HEK293 (cell line): ENCODE measurements around the gene LILRA5.

Source experiments
- CTCF ChIA-PET: fragments of 350-600 bp; formaldehyde crosslinking; extraction: SDS; loops from one replicate; lab custom pipeline; 2021; ENCODE audit warnings: antibody characterized with exemption; lab: Yijun Ruan, JAX
- POLR2A ChIA-PET: fragments of 300-600 bp; formaldehyde crosslinking; extraction: SDS; loops from one replicate; lab custom pipeline; 2020; ENCODE audit warnings: antibody characterized with exemption, inconsistent platforms; lab: Yijun Ruan, JAX
- H3K27ac ChIP-seq: fragments of 200-500 bp; sonication (Bioruptor generic); 2 replicates; pipeline ENCODE4 v1.5.1; 2014; ENCODE audit warnings: low read depth, low read length, control low read depth, inconsistent platforms; ENCODE audit errors: extremely low read depth
- H3K36me3 ChIP-seq, 2 experiments: fragments of 200-500 bp in 1 of 2; sonication (Bioruptor generic) in 1 of 2; 1 replicate in 1 of 2; 2 replicates in 1 of 2; pipeline ENCODE4 v1.5.1; 2014 to 2017; ENCODE audit warnings: inconsistent platforms in 2 of 2, low read length in 2 of 2; ENCODE audit not compliant: control insufficient read depth in 2 of 2, insufficient read depth in 1 of 2
- H3K4me1 ChIP-seq: fragments of 200-500 bp; sonication (Bioruptor generic); 2 replicates; pipeline ENCODE4 v1.5.1; 2014; ENCODE audit warnings: mild to moderate bottlenecking, low read length, inconsistent platforms; ENCODE audit not compliant: control insufficient read depth, insufficient read depth
- H3K4me3 ChIP-seq: 2 replicates; pipeline ENCODE4 v1.5.1; 2011; ENCODE audit warnings: low read depth, mild to moderate bottlenecking, control low read depth, low read length, moderate library complexity
- H3K9me3 ChIP-seq: fragments of 200-500 bp; sonication (Bioruptor generic); 2 replicates; pipeline ENCODE4 v1.5.1; 2014; ENCODE audit warnings: low read depth, low read length, inconsistent platforms; ENCODE audit not compliant: control insufficient read depth, insufficient read depth
- HOXA7 ChIP-seq: sonication (generic); formaldehyde crosslinking; IDR thresholded peaks from 2 replicates; pipeline ENCODE4 v1.8.1; 2022; ENCODE audit warnings: missing genetic modification reagents, borderline replicate concordance
- KLF17 ChIP-seq: fragments of 450-650 bp; formaldehyde crosslinking; IDR thresholded peaks from 2 replicates; pipeline ENCODE4 v1.5.1; 2016; ENCODE audit warnings: missing biosample characterization, missing genetic modification characterization
- PRDM1 ChIP-seq: fragments of 450-650 bp; formaldehyde crosslinking; IDR thresholded peaks from 2 replicates; pipeline ENCODE4; 2016; ENCODE audit warnings: missing biosample characterization, missing genetic modification characterization
- PRDM6 ChIP-seq: fragments of 450-650 bp; formaldehyde crosslinking; IDR thresholded peaks from 2 replicates; pipeline ENCODE4 v1.5.1; 2017; ENCODE audit warnings: missing biosample characterization, missing genetic modification characterization
- ZEB2 ChIP-seq: fragments of 450-650 bp; formaldehyde crosslinking; IDR thresholded peaks from 2 replicates; pipeline ENCODE4 v1.5.1; 2016; ENCODE audit warnings: missing biosample characterization, missing genetic modification characterization
- ZNF2 ChIP-seq: fragments of 450-650 bp; formaldehyde crosslinking; IDR thresholded peaks from 2 replicates; pipeline ENCODE4 v1.5.1; 2016; ENCODE audit warnings: missing biosample characterization, missing genetic modification characterization
- ZNF214 ChIP-seq: fragments of 450-650 bp; formaldehyde crosslinking; IDR thresholded peaks from 2 replicates; pipeline ENCODE4 v1.5.1; 2017; ENCODE audit warnings: missing biosample characterization, mild to moderate bottlenecking, missing genetic modification characterization, borderline replicate concordance
- ZNF302 ChIP-seq: fragments of 450-650 bp; formaldehyde crosslinking; IDR thresholded peaks from 2 replicates; pipeline ENCODE4 v1.5.1; 2016; ENCODE audit warnings: missing biosample characterization, missing genetic modification characterization, low read depth
- ZNF311 ChIP-seq: fragments of 450-650 bp; formaldehyde crosslinking; IDR thresholded peaks from 2 replicates; pipeline ENCODE4 v1.5.1; 2017; ENCODE audit warnings: missing biosample characterization, missing genetic modification characterization, borderline replicate concordance
- ZNF510 ChIP-seq: fragments of 450-650 bp; formaldehyde crosslinking; IDR thresholded peaks from 2 replicates; pipeline ENCODE4 v1.5.1; 2018; ENCODE audit warnings: mild to moderate bottlenecking, missing genetic modification characterization, missing biosample characterization; ENCODE audit not compliant: insufficient replicate concordance
- ZNF521 ChIP-seq: fragments of 450-650 bp; formaldehyde crosslinking; IDR thresholded peaks from 2 replicates; pipeline ENCODE4 v1.5.1; 2017; ENCODE audit warnings: missing biosample characterization, mild to moderate bottlenecking, missing genetic modification characterization
- TF ChIP-seq, protein P1 (sequence below): fragments of 450-650 bp; formaldehyde crosslinking; IDR thresholded peaks from 2 replicates; pipeline ENCODE4 v1.5.1; 2016; ENCODE audit warnings: missing biosample characterization, missing genetic modification characterization
- TF ChIP-seq, protein P2 (sequence below): fragments of 450-650 bp; formaldehyde crosslinking; IDR thresholded peaks from 2 replicates; pipeline ENCODE4 v1.5.1; 2016; ENCODE audit warnings: missing biosample characterization, missing genetic modification characterization
- TF ChIP-seq, protein P3 (sequence below): fragments of 450-650 bp; formaldehyde crosslinking; conservative IDR thresholded peaks from 2 replicates; pipeline ENCODE4 v1.5.1; 2016; ENCODE audit warnings: low read depth, missing biosample characterization, missing genetic modification characterization
- TF ChIP-seq, protein P4 (sequence below): fragments of 450-650 bp; formaldehyde crosslinking; IDR thresholded peaks from 2 replicates; pipeline ENCODE4 v1.5.1; 2016; ENCODE audit warnings: missing biosample characterization, missing genetic modification characterization, borderline replicate concordance
- TF ChIP-seq, protein P5 (sequence below): fragments of 450-650 bp; formaldehyde crosslinking; IDR thresholded peaks from 2 replicates; pipeline ENCODE4 v1.5.1; 2016; ENCODE audit warnings: missing biosample characterization, missing genetic modification characterization
- TF ChIP-seq, protein P6 (sequence below): fragments of 450-650 bp; formaldehyde crosslinking; IDR thresholded peaks from 2 replicates; pipeline ENCODE4 v1.5.1; 2017; ENCODE audit warnings: missing biosample characterization, missing genetic modification characterization

LILRA5 gene

GRCh38 chr19:54317965-54318240, 4.9 kb upstream of the LILRA5 start (continued):
- TF ChIP-seq ZNF521 (tag by site-specific recombination) (no peak), HOXA7 (no peak)
- TF ChIP-seq, protein P1, sequence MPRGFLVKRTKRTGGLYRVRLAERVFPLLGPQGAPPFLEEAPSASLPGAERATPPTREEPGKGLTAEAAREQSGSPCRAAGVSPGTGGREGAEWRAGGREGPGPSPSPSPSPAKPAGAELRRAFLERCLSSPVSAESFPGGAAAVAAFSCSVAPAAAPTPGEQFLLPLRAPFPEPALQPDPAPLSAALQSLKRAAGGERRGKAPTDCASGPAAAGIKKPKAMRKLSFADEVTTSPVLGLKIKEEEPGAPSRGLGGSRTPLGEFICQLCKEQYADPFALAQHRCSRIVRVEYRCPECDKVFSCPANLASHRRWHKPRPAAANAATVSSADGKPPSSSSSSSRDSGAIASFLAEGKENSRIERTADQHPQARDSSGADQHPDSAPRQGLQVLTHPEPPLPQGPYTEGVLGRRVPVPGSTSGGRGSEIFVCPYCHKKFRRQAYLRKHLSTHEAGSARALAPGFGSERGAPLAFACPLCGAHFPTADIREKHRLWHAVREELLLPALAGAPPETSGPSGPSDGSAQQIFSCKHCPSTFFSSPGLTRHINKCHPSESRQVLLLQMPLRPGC (tag by site-specific recombination) = no peak
- TF ChIP-seq, protein P2, sequence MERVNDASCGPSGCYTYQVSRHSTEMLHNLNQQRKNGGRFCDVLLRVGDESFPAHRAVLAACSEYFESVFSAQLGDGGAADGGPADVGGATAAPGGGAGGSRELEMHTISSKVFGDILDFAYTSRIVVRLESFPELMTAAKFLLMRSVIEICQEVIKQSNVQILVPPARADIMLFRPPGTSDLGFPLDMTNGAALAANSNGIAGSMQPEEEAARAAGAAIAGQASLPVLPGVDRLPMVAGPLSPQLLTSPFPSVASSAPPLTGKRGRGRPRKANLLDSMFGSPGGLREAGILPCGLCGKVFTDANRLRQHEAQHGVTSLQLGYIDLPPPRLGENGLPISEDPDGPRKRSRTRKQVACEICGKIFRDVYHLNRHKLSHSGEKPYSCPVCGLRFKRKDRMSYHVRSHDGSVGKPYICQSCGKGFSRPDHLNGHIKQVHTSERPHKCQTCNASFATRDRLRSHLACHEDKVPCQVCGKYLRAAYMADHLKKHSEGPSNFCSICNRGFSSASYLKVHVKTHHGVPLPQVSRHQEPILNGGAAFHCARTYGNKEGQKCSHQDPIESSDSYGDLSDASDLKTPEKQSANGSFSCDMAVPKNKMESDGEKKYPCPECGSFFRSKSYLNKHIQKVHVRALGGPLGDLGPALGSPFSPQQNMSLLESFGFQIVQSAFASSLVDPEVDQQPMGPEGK = no peak

GRCh38 chr19:54317108-54317964, 4.4 kb upstream of the LILRA5 start:
- H3K27ac ChIP-seq = no peak overlapping the region
- H3K4me1 ChIP-seq = no peaks in the 10 kb centered on the region
- H3K4me3 ChIP-seq = no peak overlapping the region
- POLR2A ChIA-PET = interaction anchor here (1.1 kb wide), 1 partner anchor 116 kb away, joined by 3 read pairs; no protein-coding TSS in a partner anchor
- no peaks in the 10 kb centered on the region; the same call in 1 of the 2 replicates for H3K9me3 ChIP-seq
- H3K36me3 ChIP-seq = no peaks in the 10 kb centered on the region
- CTCF ChIA-PET = interaction anchor here (0.6 to 2.3 kb wide), 5 partner anchors 7 to 106 kb away, joined by 3 to 10 read pairs (median 3); no protein-coding TSS in a partner anchor
- TF ChIP-seq ZNF214 (tag by site-specific recombination) (no peak), ZEB2 (tag by site-specific recombination) (no peak), ZNF302 (tag by site-specific recombination) (no peak), ZNF311 (no peak), HOXA7 (no peak), ZNF2 (no peak), ZNF510 (tag by site-specific recombination) (no peak), PRDM6 (no peak), PRDM1 (tag by site-specific recombination) (no peak), KLF17 (no peak)
- TF ChIP-seq, protein P3, sequence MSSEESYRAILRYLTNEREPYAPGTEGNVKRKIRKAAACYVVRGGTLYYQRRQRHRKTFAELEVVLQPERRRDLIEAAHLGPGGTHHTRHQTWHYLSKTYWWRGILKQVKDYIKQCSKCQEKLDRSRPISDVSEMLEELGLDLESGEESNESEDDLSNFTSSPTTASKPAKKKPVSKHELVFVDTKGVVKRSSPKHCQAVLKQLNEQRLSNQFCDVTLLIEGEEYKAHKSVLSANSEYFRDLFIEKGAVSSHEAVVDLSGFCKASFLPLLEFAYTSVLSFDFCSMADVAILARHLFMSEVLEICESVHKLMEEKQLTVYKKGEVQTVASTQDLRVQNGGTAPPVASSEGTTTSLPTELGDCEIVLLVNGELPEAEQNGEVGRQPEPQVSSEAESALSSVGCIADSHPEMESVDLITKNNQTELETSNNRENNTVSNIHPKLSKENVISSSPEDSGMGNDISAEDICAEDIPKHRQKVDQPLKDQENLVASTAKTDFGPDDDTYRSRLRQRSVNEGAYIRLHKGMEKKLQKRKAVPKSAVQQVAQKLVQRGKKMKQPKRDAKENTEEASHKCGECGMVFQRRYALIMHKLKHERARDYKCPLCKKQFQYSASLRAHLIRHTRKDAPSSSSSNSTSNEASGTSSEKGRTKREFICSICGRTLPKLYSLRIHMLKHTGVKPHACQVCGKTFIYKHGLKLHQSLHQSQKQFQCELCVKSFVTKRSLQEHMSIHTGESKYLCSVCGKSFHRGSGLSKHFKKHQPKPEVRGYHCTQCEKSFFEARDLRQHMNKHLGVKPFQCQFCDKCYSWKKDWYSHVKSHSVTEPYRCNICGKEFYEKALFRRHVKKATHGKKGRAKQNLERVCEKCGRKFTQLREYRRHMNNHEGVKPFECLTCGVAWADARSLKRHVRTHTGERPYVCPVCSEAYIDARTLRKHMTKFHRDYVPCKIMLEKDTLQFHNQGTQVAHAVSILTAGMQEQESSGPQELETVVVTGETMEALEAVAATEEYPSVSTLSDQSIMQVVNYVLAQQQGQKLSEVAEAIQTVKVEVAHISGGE (tag by site-specific recombination) = no peak
- TF ChIP-seq, protein P1 (tag by site-specific recombination) = no peak
- TF ChIP-seq, protein P4, sequence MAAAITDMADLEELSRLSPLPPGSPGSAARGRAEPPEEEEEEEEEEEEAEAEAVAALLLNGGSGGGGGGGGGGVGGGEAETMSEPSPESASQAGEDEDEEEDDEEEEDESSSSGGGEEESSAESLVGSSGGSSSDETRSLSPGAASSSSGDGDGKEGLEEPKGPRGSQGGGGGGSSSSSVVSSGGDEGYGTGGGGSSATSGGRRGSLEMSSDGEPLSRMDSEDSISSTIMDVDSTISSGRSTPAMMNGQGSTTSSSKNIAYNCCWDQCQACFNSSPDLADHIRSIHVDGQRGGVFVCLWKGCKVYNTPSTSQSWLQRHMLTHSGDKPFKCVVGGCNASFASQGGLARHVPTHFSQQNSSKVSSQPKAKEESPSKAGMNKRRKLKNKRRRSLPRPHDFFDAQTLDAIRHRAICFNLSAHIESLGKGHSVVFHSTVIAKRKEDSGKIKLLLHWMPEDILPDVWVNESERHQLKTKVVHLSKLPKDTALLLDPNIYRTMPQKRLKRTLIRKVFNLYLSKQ = no peak
- TF ChIP-seq, protein P5, sequence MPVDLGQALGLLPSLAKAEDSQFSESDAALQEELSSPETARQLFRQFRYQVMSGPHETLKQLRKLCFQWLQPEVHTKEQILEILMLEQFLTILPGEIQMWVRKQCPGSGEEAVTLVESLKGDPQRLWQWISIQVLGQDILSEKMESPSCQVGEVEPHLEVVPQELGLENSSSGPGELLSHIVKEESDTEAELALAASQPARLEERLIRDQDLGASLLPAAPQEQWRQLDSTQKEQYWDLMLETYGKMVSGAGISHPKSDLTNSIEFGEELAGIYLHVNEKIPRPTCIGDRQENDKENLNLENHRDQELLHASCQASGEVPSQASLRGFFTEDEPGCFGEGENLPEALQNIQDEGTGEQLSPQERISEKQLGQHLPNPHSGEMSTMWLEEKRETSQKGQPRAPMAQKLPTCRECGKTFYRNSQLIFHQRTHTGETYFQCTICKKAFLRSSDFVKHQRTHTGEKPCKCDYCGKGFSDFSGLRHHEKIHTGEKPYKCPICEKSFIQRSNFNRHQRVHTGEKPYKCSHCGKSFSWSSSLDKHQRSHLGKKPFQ (tag by site-specific recombination) = no peak
- TF ChIP-seq, protein P6, sequence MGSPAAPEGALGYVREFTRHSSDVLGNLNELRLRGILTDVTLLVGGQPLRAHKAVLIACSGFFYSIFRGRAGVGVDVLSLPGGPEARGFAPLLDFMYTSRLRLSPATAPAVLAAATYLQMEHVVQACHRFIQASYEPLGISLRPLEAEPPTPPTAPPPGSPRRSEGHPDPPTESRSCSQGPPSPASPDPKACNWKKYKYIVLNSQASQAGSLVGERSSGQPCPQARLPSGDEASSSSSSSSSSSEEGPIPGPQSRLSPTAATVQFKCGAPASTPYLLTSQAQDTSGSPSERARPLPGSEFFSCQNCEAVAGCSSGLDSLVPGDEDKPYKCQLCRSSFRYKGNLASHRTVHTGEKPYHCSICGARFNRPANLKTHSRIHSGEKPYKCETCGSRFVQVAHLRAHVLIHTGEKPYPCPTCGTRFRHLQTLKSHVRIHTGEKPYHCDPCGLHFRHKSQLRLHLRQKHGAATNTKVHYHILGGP (tag by site-specific recombination) = no peak
